ENCODE measurements around the gene PTMA. TPM values are rescaled to one million over a fixed set of nuclear protein-coding genes. Genes with fewer than 3 reads are reported as not detected.
"Not testable (repeated sequence)": the region's sequence is repeated elsewhere in the genome, so short reads cannot be mapped to it uniquely, and the experiment has no call there.

PTMA gene
- total and polyA plus RNA-seq, 2 experiments from 2014 or later: 597 to 727 TPM

GRCh38 chr2:231709981-231710798 lies 1.9 kb downstream of the PTMA start:
- peaks cover 54% of the 10 kb centered on the region for H4K20me1 ChIP-seq (ENCODE audit: insufficient read depth, poor library complexity, severe bottlenecking)
- no peak overlapping the region for H2AFZ ChIP-seq
- H3K36me3 ChIP-seq (replicated peaks; ENCODE audit: insufficient read depth, low read depth): no peaks in the 10 kb centered on the region
- peak overlapping the region; percentile 97 for H3K27ac ChIP-seq
- peak overlapping the region; percentile 81 for H3K4me3 ChIP-seq
- whole genome bisulfite sequencing (ENCODE audit: low lambda C conversion rate, missing lambda C conversion rate): 2% methylated on average over 50 of the region's 105 CpGs
- H3K79me2 ChIP-seq: peaks cover 58% of the 10 kb centered on the region
- TF ChIP-seq EZH2phosphoT487 (IDR thresholded peaks at IDR 0.05; ENCODE audit: low read depth, severe bottlenecking, unreplicated experiment): no peak
- peak; percentile 64 for TF ChIP-seq CTCF (IDR thresholded peaks at IDR 0.05; ENCODE audit: poor library complexity)
- TF ChIP-seq EZH2 (IDR thresholded peaks at IDR 0.05; ENCODE audit: borderline replicate concordance): no peak
- peaks cover 13% of the 10 kb centered on the region for H3K4me1 ChIP-seq (ENCODE audit: insufficient read depth)
- no peaks in the 10 kb centered on the region for H3K9me3 ChIP-seq (ENCODE audit: low read depth)
- H3K27me3 ChIP-seq: no peaks in the 10 kb centered on the region
- H3K4me2 ChIP-seq: peak overlapping the region; percentile 94
- no peaks in the 10 kb centered on the region for H3K9me2 ChIP-seq (replicated peaks; ENCODE audit: insufficient read depth)
- peak; percentile 93 for DNase-seq (ENCODE audit: low spot score)

- WGBS (ENCODE audit: low lambda C conversion rate, missing lambda C conversion rate): 4% methylated on average over 40 of the region's 43 CpGs
- H3K4me2 ChIP-seq: peak overlapping the region; percentile 94
- DNase-seq (ENCODE audit: low spot score): peak; percentile 55
- H3K4me1 ChIP-seq (ENCODE audit: insufficient read depth): peaks cover 13% of the 10 kb centered on the region
- H2AFZ ChIP-seq: no peak overlapping the region
- peaks cover 54% of the 10 kb centered on the region for H4K20me1 ChIP-seq (ENCODE audit: insufficient read depth, poor library complexity, severe bottlenecking)
- H3K9me2 ChIP-seq (replicated peaks; ENCODE audit: insufficient read depth): no peaks in the 10 kb centered on the region
- H3K36me3 ChIP-seq (replicated peaks; ENCODE audit: insufficient read depth, low read depth): no peaks in the 10 kb centered on the region
- H3K27me3 ChIP-seq: no peaks in the 10 kb centered on the region
- H3K27ac ChIP-seq: peak overlapping the region; percentile 68
- peak overlapping the region; percentile 80 for H3K4me3 ChIP-seq
- no peaks in the 10 kb centered on the region for H3K9me3 ChIP-seq (ENCODE audit: low read depth)
- H3K79me2 ChIP-seq: peaks cover 49% of the 10 kb centered on the region
- no peak for TF ChIP-seq EZH2phosphoT487 (IDR thresholded peaks at IDR 0.05; ENCODE audit: low read depth, severe bottlenecking, unreplicated experiment)
- peak; percentile 24 for TF ChIP-seq CTCF (IDR thresholded peaks at IDR 0.05; ENCODE audit: poor library complexity)
- no peak for TF ChIP-seq EZH2 (IDR thresholded peaks at IDR 0.05; ENCODE audit: borderline replicate concordance)
Observed at GRCh38 chr2:231710799-231711676, 2.7 kb downstream of the PTMA start.

GRCh38 chr2:231711677-231712450 lies 3.5 kb downstream of the PTMA start:
- Histone ChIP-seq H2AFZ (no peak overlapping the region), H3K4me2 (peak overlapping the region; percentile 94), H3K36me3 (replicated peaks; ENCODE audit: insufficient read depth, low read depth) (no peaks in the 10 kb centered on the region), H3K4me1 (ENCODE audit: insufficient read depth) (peaks cover 13% of the 10 kb centered on the region), H3K27me3 (no peaks in the 10 kb centered on the region), H3K79me2 (peaks cover 48% of the 10 kb centered on the region), H3K27ac (peak overlapping the region; percentile 68), H3K4me3 (peak overlapping the region; percentile 80), H4K20me1 (ENCODE audit: insufficient read depth, poor library complexity, severe bottlenecking) (peaks cover 54% of the 10 kb centered on the region), H3K9me3 (ENCODE audit: low read depth) (no peaks in the 10 kb centered on the region), H3K9me2 (replicated peaks; ENCODE audit: insufficient read depth) (no peaks in the 10 kb centered on the region)
- DNase-seq (ENCODE audit: low spot score): no peak
- WGBS (ENCODE audit: low lambda C conversion rate, missing lambda C conversion rate): 43% methylated on average over 9 of the region's 9 CpGs
- TF ChIP-seq EZH2phosphoT487 (IDR thresholded peaks at IDR 0.05; ENCODE audit: low read depth, severe bottlenecking, unreplicated experiment): no peak
- no peak for TF ChIP-seq CTCF (IDR thresholded peaks at IDR 0.05; ENCODE audit: poor library complexity)
- no peak for TF ChIP-seq EZH2 (IDR thresholded peaks at IDR 0.05; ENCODE audit: borderline replicate concordance)

GRCh38 chr2:231712451-231713021 lies 4.2 kb downstream of the PTMA start:
- H4K20me1 ChIP-seq (ENCODE audit: insufficient read depth, poor library complexity, severe bottlenecking): peaks cover 54% of the 10 kb centered on the region

GRCh38 chr2:231713406-231713729 lies 5.0 kb downstream of the PTMA start:
- H3K4me1 ChIP-seq (ENCODE audit: insufficient read depth): peaks cover 13% of the 10 kb centered on the region
- peaks cover 54% of the 10 kb centered on the region for H4K20me1 ChIP-seq (ENCODE audit: insufficient read depth, poor library complexity, severe bottlenecking)
- H3K9me3 ChIP-seq (ENCODE audit: low read depth); H3K4me2 ChIP-seq; H3K27me3 ChIP-seq; H2AFZ ChIP-seq; DNase-seq (ENCODE audit: low spot score); H3K36me3 ChIP-seq (replicated peaks; ENCODE audit: insufficient read depth, low read depth); H3K4me3 ChIP-seq; H3K9me2 ChIP-seq (replicated peaks; ENCODE audit: insufficient read depth): not testable (repeated sequence)
- H3K79me2 ChIP-seq: peaks cover 48% of the 10 kb centered on the region
- peak overlapping the region; percentile 57 for H3K27ac ChIP-seq

More at GRCh38 chr2:231712451-231713021, 4.2 kb downstream of the PTMA start:
- H3K9me2 ChIP-seq (replicated peaks; ENCODE audit: insufficient read depth); DNase-seq (ENCODE audit: low spot score); H3K36me3 ChIP-seq (replicated peaks; ENCODE audit: insufficient read depth, low read depth); H3K9me3 ChIP-seq (ENCODE audit: low read depth); H2AFZ ChIP-seq; H3K4me3 ChIP-seq; H3K27me3 ChIP-seq: not testable (repeated sequence)
- peak overlapping the region; percentile 68 for H3K27ac ChIP-seq
- peak overlapping the region; percentile 94 for H3K4me2 ChIP-seq
- H3K79me2 ChIP-seq: peaks cover 48% of the 10 kb centered on the region
- 81% methylated on average over 7 of the region's 18 CpGs for WGBS (ENCODE audit: low lambda C conversion rate, missing lambda C conversion rate)
- H3K4me1 ChIP-seq (ENCODE audit: insufficient read depth): peaks cover 13% of the 10 kb centered on the region

Data from hepatocyte (in vitro differentiated cells).